Fibroblast of the conjunctiva (primary cell): Measurements from ENCODE around the gene TLR9.
A peak's percentile ranks its signal among the peaks of the same experiment; 100 is the strongest.

Source experiments
- DNase-seq: peaks from one replicate; pipeline ENCODE4 v3.0.0-alpha.2; 2010; ENCODE audit warnings: low read depth

The TLR9 gene

GRCh38 chr3:52232279-52233107 is 7.0 kb upstream of the TLR9 start:
- DNase-seq = no peak

DNA sequence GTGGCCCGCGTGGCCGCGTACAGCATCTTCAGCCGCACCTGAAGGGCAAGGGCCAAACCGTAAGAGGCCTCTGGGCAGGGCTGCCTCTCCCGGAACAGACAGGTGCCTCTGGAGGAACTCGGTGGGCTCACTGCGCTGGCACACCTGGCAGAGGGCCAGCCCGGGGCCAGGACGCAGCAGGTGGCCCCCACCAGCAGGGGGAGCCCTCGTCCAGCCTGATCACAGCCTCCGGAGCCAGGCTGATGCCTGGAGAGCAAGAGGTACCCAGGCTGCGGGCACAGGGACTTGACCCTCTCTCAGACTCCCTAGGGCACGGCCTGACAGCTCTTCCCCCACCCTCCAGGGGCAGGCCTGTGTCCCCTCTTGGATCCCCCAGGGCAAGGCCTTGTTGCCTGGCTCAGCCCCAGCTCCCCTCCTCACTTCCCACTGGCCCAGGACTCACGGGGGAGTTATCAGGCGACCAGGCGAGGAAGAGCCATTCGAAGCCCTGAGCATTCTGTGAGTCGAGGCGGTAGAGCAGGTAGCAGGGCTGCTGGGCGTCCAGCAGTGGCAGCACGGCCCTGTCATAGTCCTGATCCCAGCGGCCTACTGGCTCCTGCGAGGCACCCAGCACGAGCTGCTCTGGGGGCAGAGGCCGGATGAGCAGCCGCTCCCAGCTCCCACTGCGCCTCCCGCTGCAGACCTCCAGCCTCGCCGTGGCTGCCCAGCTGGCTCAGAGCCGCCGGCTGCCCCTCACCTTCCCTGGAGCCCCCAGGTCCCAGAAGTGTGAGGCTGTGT is 6.2 kb upstream of the TLR9 start:
- no peak for DNase-seq

DNA sequence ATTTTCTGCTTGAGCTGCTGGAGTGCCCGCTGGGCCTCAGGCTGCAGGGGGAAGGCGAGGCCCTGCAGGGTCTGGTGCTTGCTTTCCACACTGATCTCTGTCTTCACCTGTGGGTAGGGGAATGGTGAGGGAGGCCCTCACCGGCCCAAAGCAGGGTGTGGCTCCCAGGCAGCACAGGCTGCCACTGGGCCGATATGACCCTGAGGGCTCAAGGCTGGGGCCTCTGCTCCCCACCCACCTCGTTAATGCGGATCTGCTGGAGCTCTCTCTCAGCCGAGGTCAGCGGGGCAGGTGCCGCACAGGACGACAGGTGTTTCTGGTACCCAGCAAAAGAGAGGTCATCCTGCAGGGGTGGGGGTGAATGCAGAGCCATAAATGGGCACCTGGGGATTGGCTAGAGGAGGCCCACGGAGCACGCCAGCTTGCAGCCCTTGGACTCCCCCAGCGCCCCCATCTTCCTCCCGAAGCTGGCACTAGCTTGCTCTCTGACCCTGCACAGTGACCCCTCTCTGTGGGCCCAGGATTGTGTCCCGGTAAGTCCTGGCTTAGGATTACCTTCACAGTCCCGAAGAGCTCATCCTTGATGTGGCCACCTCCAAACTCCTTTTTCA is 5.5 kb upstream of the TLR9 start:
- no peak for DNase-seq

DNA sequence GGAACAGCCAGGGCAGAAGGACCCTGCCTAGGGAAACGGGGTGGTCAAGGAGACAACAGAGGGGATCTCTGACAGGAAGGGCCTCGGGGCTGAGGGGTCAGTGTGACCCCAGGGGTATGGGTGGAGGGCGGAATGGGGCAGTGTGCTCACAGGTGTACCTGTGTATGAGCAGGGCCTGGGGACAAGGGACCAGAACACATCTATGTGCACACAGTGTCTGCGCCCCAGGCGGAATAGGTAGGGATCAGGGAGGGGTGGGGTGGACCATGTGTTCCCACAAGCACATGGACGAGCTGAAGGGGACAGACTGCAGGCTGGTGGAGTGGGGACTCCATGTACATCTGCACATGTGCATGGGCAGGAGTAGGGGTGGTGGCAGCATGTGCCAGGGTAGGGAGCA is 5.0 kb upstream of the TLR9 start:
- DNase-seq = no peak

DNA sequence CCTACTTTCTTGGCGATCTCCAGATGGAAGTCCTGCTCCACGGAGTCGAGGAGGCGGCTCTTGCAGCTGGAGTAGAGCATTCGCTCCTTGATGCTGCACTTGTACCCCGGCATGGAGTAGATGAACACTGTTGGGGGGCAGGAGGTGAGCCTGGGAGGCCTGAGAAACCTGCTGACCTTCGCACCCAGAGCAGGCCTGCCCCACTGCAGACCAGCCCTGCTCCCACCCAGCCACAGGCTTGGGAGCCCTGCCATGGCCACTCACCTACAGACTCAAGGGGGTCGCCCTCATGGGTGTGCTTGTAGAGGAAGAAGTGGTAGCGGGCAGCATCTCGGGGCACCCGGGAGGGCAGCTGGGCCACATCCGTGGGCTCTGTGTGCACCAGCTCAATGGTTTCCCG is 4.2 kb upstream of the TLR9 start:
- DNase-seq = no peak

DNA sequence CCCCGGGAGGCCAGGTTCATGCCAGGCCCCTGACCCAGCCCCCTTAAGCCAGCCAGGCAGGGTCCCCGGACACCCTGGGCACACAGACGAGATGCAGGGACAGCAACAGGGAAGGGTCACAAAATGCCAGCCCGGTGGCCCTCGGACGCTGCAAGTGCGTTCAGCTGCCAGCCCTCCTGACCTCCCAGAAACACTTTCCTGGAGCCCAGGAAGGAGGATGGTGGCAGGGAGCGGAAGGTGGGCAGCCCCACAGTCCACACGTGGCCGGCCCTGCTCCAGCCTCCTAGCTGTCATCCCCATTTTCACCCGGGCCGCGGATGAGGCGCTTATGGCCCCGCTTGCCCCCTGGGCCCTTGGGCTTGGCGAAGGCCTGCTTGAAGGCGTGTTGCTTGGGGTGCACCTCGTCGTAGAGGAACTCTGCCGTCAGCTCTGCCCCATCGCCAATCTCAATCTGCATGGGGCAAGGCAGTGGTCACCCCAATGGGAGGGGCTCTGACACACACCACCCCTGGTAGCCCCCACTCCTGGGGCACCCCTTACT is 3.4 kb upstream of the TLR9 start:
- no peak for DNase-seq

- DNase-seq = no peak
Observed at GRCh38 chr3:52228266-52228665, 2.8 kb upstream of the TLR9 start.

DNA sequence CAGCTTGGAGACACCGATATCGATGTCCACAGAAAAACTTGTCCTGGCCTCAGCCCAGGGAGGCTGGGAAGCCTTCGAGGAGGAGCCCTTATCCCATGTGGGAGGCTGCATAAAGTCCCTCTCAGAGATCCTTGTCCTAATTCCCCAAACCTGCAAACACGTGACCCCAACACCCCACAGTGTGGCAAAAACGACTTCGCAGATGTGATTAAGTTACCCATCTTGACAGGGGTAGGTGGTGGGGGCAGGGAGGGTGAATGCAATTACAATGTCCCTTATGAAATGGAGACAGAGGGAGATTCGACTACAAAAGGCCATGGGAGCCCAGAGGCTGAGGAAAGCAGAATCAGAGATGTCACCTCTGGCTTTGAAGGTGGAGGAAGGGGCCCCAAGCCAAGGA is 2.3 kb upstream of the TLR9 start:
- no peak for DNase-seq

DNA sequence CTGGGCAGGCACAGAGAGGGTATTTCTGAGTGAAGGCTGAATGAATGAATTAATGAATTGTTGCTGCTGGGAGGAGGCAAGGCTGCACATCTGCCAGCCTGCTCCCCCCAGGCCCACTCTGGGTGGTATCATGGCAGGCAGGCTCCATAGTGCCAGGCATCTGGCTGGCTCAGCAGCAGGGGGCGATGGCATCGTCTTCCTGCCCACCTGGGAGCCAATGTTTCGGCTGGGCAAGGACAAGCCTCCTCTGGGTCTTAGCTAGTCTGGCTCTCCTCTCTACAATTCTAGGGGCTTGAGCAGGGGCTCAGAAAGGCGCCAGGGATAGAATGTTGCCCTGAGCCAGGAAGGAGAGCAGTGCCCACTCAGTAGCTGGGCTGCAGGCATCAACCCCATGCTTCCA is 1.7 kb upstream of the TLR9 start:
- no peak for DNase-seq

DNA sequence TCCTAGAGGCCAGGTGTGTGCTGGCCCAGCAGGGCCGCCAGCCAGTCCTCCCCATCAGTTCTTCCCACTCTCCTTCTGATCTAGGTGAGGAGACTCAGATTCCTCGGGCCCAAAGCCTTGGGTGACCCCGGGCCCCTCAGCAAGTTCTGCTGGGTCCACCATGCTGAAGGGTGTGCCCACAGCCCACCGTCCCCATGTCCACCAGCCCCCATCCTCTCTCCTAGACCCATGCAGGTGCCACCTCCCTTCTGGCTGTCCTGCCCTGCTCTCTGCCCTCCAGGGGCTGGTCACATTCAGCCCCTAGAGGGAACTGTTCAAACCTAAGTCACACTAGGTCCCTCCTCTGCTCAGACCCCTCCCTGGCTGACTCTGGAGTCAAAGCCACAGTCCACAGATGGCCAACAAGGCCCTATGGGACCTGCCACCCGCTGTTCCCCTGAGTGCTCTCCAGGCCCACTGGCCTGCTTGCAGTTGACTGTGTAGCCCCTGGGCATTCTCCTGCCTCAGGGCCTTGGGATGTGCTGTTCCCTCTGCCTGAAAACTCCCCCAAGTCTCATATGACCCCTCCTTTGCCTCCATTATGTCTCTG is 878 bp upstream of the TLR9 start:
- no peak for DNase-seq

GRCh38 chr3:52223449-52224408 is 1.7 kb downstream of the TLR9 start:
- no peak for DNase-seq

GRCh38 chr3:52222319-52223221 is 2.9 kb downstream of the TLR9 start:
- no peak for DNase-seq

DNA sequence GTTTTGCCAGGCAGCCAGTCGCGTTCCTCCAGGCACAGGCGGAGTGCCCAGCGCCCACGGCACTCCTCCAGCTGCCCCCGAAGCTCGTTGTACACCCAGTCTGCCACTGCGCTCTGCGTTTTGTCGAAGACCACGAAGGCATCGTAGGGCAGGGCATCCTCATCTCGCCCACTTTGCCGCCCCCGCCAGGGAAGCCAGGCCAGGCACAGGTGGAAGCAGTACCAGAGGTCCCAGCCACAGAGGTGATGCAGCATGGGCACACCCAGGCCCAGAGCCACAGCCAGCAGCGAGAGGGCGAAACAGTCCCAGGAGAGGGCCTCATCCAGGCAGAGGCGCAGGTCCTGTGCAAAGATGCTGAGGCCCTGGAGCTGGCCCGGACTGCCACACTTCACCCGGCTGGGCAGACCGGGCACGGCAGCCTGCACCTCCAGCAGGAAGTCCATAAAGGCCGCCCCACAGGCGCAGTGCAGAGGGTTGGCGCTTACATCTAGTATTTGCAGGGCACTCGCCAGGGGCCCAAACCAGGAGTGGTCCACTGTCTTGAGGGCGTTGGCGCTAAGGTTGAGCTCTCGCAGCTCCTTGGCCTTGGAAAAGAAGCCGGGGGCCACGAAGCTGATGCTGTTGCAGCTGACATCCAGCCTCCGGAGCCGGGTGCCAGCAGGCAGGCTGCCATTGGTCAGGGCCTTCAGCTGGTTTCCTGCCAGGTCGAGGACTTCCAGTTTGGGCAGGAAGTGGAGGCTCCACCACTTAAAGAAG is 3.7 kb downstream of the TLR9 start:
- no peak for DNase-seq

- DNase-seq = no peak
Observed at GRCh38 chr3:52221141-52221562, 4.3 kb downstream of the TLR9 start.

DNA sequence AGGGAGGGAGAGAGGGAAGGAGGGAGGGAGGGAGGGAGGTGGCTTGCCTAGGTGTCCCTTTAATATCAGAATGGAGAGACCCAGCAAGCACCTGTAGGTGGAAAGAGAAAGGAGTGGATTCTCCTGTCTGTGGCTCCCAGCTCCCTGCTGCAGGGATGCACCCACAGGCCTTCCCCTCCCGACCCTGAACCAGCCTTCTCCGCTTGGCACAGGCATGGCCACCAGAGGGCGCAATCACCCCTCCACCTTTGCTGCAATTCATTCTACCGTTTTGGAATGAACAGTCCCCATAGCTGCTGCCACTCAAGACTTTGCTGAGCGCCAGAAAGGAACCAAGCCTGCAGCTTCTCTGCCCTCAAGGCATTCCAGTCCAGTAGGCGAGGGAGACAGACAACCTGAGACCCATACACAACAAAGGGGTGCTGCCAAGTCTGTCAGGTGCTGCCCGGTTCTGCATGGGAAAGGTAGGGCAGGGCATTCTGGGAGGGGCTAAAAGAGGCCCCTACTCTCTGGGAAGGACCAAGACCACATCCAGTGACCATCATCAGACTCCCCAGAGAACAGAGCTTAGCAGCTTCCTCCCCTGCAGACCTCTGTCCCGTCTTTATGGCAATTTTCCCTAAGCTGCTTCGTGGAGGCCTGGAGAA is 4.9 kb downstream of the TLR9 start:
- DNase-seq = peak; percentile 49

GRCh38 chr3:52218937-52219650 is 6.4 kb downstream of the TLR9 start:
- DNase-seq = no peak

- no peak for DNase-seq
Observed at GRCh38 chr3:52218454-52218853, 7.0 kb downstream of the TLR9 start.

- no peak for DNase-seq
Observed at GRCh38 chr3:52218026-52218425, 7.4 kb downstream of the TLR9 start.
